K562 (cell line): Measurements from ENCODE around the gene PIK3CD. TPM values are rescaled to one million over a fixed set of nuclear protein-coding genes. Genes with fewer than 3 reads are reported as not detected.

Experiments
- ATAC-seq: fragments of 200-7000 bp; cut with Tn5 transposase; 3 replicates; pipeline ENCODE4 v1.9.1; 2020; ENCODE audit warnings: moderate library complexity
- BruUV-seq: library from RNA; stranded (reverse); fragments of 400-500 nt; replicated peaks from 2 replicates; lab custom pipeline; 2021; lab: Mats Ljungman, UMichigan
- CTCF ChIA-PET: fragments of 300-600 bp; formaldehyde crosslinking; extraction: SDS; loops from one replicate; lab custom pipeline; 2021; ENCODE audit warnings: low intra/inter-chr PET ratio; lab: Yijun Ruan, JAX
- POLR2A ChIA-PET: fragments of 300-600, 350-650 bp; sonication (Branson Sonifier 250); formaldehyde crosslinking; extraction: SDS; loops from one replicate; lab custom pipeline; 2021; ENCODE audit warnings: antibody characterized with exemption, inconsistent platforms; lab: Yijun Ruan, JAX
- DNase-seq, 4 experiments: peaks; one replicate each; pipeline versions ENCODE4 v3.0.0 to v3.0.0-alpha.2; 2011 to 2018; ENCODE audit warnings: low spot score in 3 of 4, mixed read lengths in 3 of 4; ENCODE audit errors: extremely low read depth in 1 of 4
- FAIRE-seq: peaks from 2 replicates; lab custom pipeline; 2011; peaks lifted over from hg19 to GRCh38; lab: Jason Lieb, UNC
- H2AFZ ChIP-seq: 2 replicates; pipeline ENCODE4 v1.6.0; 2011; ENCODE audit warnings: low read depth, low read length, control low read depth, inconsistent platforms
- H3K27ac ChIP-seq: fragments of 200-600 bp; 3 replicates; pipeline ENCODE4 v1.8.0; 2011; ENCODE audit warnings: low read depth, mild to moderate bottlenecking, control low read depth, inconsistent platforms, low read length, moderate library complexity, mixed read lengths; ENCODE audit errors: extremely low read depth
- H3K27me3 ChIP-seq, 2 experiments: fragments of 300-600 bp in 1 of 2; 2 replicates in 1 of 2; 3 replicates in 1 of 2; pipeline versions ENCODE4 v1.6.0 to v1.8.0; 2011; ENCODE audit warnings: inconsistent platforms in 2 of 2, low read length in 2 of 2, mild to moderate bottlenecking in 1 of 2, mixed read lengths in 1 of 2, moderate library complexity in 1 of 2; ENCODE audit not compliant: control insufficient read depth in 2 of 2, insufficient read depth in 2 of 2
- H3K36me3 ChIP-seq: fragments of 300-600 bp; 3 replicates; pipeline ENCODE4 v1.8.0; 2011; ENCODE audit warnings: mild to moderate bottlenecking, low read length, inconsistent platforms; ENCODE audit not compliant: control insufficient read depth, insufficient read depth
- H3K4me1 ChIP-seq, 2 experiments: fragments of 200-600 bp in 1 of 2; replicated peaks in 1 of 2; 2 replicates in 1 of 2; 3 replicates in 1 of 2; pipeline versions ENCODE4 v1.5.1 to v1.8.0; 2011; ENCODE audit warnings: inconsistent platforms in 2 of 2, low read length in 2 of 2, mild to moderate bottlenecking in 1 of 2, mixed read lengths in 1 of 2, moderate library complexity in 1 of 2; ENCODE audit not compliant: control insufficient read depth in 2 of 2, insufficient read depth in 2 of 2
- H3K4me2 ChIP-seq: 2 replicates; pipeline ENCODE4 v1.6.1; 2011; ENCODE audit warnings: low read length, control low read depth, inconsistent platforms, mixed read lengths; ENCODE audit not compliant: insufficient read depth
- H3K4me3 ChIP-seq: fragments of 200-600 bp; sonication (generic), shearing (Covaris generic); 2 replicates; pipeline ENCODE4 v1.5.1; 2016; ENCODE audit warnings: control low read depth, inconsistent platforms
- H3K79me2 ChIP-seq: fragments of 200-600 bp; 3 replicates; pipeline ENCODE4 v1.8.0; 2011; ENCODE audit warnings: low read length, inconsistent platforms; ENCODE audit not compliant: control insufficient read depth, insufficient read depth
- H3K9ac ChIP-seq, 2 experiments: 2 replicates each; pipeline versions ENCODE4 v1.6.0 to v1.6.1; 2011; ENCODE audit warnings: low read depth in 2 of 2, low read length in 2 of 2, control low read depth in 1 of 2, inconsistent platforms in 1 of 2, mild to moderate bottlenecking in 1 of 2, mixed read lengths in 1 of 2; ENCODE audit not compliant: insufficient read depth in 1 of 2
- H3K9me1 ChIP-seq: one replicate; pipeline ENCODE4 v1.6.0; 2011; ENCODE audit warnings: inconsistent platforms, mild to moderate bottlenecking, low read length, moderate library complexity; ENCODE audit not compliant: control insufficient read depth, insufficient read depth
- H3K9me3 ChIP-seq: replicated peaks from 2 replicates; pipeline ENCODE4 v1.5.1; 2011; ENCODE audit warnings: low read depth, low read length, inconsistent platforms; ENCODE audit not compliant: control insufficient read depth, insufficient read depth
- H4K20me1 ChIP-seq: replicated peaks from 2 replicates; pipeline ENCODE4 v1.6.1; 2011; ENCODE audit warnings: low read length, inconsistent platforms, mixed read lengths; ENCODE audit not compliant: control insufficient read depth, insufficient read depth
- KDM5B ChIP-seq: fragments of 200-600 bp; sonication (generic); IDR thresholded peaks from 2 replicates; pipeline ENCODE4 v1.6.1; 2012; ENCODE audit warnings: low read depth, mild to moderate bottlenecking, moderate library complexity, low read length, control low read depth, inconsistent platforms; ENCODE audit not compliant: insufficient replicate concordance
- NR1H2 ChIP-seq: sonication (generic); formaldehyde crosslinking; IDR thresholded peaks from 2 replicates; pipeline ENCODE4 v1.4.0; 2020; ENCODE audit warnings: mild to moderate bottlenecking, missing genetic modification reagents
- POLR2G ChIP-seq: fragments of 200-400 bp; formaldehyde crosslinking; IDR thresholded peaks from 2 replicates; pipeline ENCODE4 v1.6.1; 2017; ENCODE audit warnings: low read depth, mild to moderate bottlenecking, antibody characterized with exemption, low read length, moderate library complexity
- RBM22 ChIP-seq: fragments of 200-400 bp; formaldehyde crosslinking; IDR thresholded peaks from 2 replicates; pipeline ENCODE4 v1.6.1; 2018; ENCODE audit warnings: low read length, low read depth; ENCODE audit not compliant: poor library complexity, severe bottlenecking
- SREBF1 ChIP-seq: fragments of 150-350 bp; IDR thresholded peaks from 2 replicates; pipeline ENCODE4 v1.6.1; 2014; ENCODE audit warnings: antibody characterized with exemption, low read depth, low read length, borderline replicate concordance
- ZNF778 ChIP-seq: fragments of 450-650 bp; formaldehyde crosslinking; IDR thresholded peaks from 2 replicates; pipeline ENCODE4 v1.4.0; 2020; ENCODE audit warnings: mild to moderate bottlenecking, moderate library complexity
- whole genome bisulfite sequencing: fragments of 100-300 bp; shearing (Covaris generic); methylation state at CpG from one replicate; pipeline ENCODE4 v1.1.6; 2016; ENCODE audit warnings: low coverage, mixed read lengths; ENCODE audit not compliant: insufficient coverage; ENCODE audit errors: missing lambda C conversion rate; 5-methylcytosine and 5-hydroxymethylcytosine counted together
- in situ Hi-C: fragments of 300-500 bp; cut with MboI; formaldehyde crosslinking; loops from 4 replicates; pipeline ENCODE4 v1.15.0; 2018; ENCODE audit warnings: inconsistent platforms, mixed read lengths
- intact Hi-C: fragments of 100-400 bp; cut with micrococcal nuclease; formaldehyde crosslinking; loops from 2 replicates; pipeline ENCODE4 v1.14.2; 2022
- polyA plus RNA-seq, 8 experiments: library from polyadenylated mRNA; depleted of rRNA in 4 of 8; stranded (reverse) in 5 of 8; unstranded in 3 of 8; fragments of >200 nt; fragmentation: Nextera tagmentation in 2 of 8; fragmentation: Illumina TruSeq in 1 of 8; extraction: Ambion mirVana in 2 of 8; extraction: Trizol in 1 of 8; gene quantifications; 2 replicates each; pipeline versions ENCODE4 v1.2.1 to v1.2.3, GENCODE V29; 2011 to 2014; ENCODE audit warnings: inconsistent platforms in 1 of 8, missing spikeins in 1 of 8
- total RNA-seq, 7 experiments: library from RNA; depleted of rRNA in 6 of 7; stranded (reverse); fragments of >200 nt in 6 of 7; fragmentation: Illumina TruSeq in 2 of 7; extraction: Trizol in 2 of 7; gene quantifications; 2 replicates each; pipeline versions ENCODE4 v1.2.1 to v1.2.3, GENCODE V29; 2011 to 2021; ENCODE audit warnings: low replicate concordance in 1 of 7

PIK3CD gene
- total and polyA plus RNA-seq, 9 of the 15 experiments (the other 6 are each of a cell fraction or from before 2014, with no cell fraction given) = 1.8 to 20.8 (median 7.2) TPM

- 0 out of 2 replicates have a peak, but pooled peaks have one; percentile 18 for TF ChIP-seq POLR2G
Measured at GRCh38 chr1:9601942-9602793, 49.4 kb upstream of the PIK3CD start (continued).

DNA sequence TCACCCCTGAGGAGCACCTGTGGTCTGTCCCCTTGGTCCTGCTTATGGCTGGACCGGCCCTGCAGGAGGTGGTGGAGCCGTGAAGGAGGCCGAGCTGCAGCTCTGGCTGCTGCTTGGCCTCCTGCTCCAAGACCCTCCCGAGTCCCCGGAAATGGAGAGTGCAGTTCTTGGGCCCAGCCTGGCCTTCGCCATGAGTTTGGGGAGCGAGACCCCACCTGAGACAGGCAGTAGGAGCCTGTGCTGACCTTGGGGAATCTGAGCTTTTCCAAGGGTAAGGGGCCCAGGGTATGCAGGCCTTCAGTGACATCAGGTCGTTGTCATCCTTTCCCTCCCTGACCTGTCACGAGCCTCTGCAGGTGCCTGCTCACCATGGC is 48.8 kb upstream of the PIK3CD start:
- Histone ChIP-seq H3K4me2 (no peak overlapping the region), H3K36me3 (peaks cover 92% of the 10 kb centered on the region; the same call in 2 of the 3 replicates), H3K4me1 (peaks cover 0 to 13% of the 10 kb centered on the region in 2 experiments; a peak in 1 of 5 replicates), H3K79me2 (no peaks in the 10 kb centered on the region), H3K9me1 (peaks cover 3% of the 10 kb centered on the region), H3K9me3 (no peaks in the 10 kb centered on the region), H2AFZ (no peak overlapping the region), H3K4me3 (no peak overlapping the region), H3K9ac (peak overlapping the region in 1 of 2 experiments; percentile 24; a peak in 1 of 4 replicates), H4K20me1 (peaks cover 3% of the 10 kb centered on the region; the same call in 1 of the 2 replicates), H3K27ac (no peak overlapping the region), H3K27me3 (no peaks in the 10 kb centered on the region)
- ChIA-PET POLR2A (interaction anchor here (0.5 to 2.2 kb wide), 4 partner anchors 9 to 79 kb away, joined by 3 to 6 read pairs (median 3); no protein-coding TSS in a partner anchor), CTCF (interaction anchor here (0.5 kb wide), 1 partner anchor 24 kb away, joined by 5 read pairs; no protein-coding TSS in a partner anchor)
- WGBS = 93% methylated on average over 9 of the region's 9 CpGs
- no TSS peak for BruUV-seq
- no peak for ATAC-seq
- FAIRE-seq = no peak
- DNase-seq = no peak
- TF ChIP-seq ZNF778 (CRISPR knock-in tag) = no peak
- TF ChIP-seq RBM22 = peak; percentile 38
- no peak for TF ChIP-seq NR1H2
- TF ChIP-seq SREBF1 = no peak
- TF ChIP-seq POLR2G = 0 out of 2 replicates have a peak, but pooled peaks have one; percentile 6
- no peak for TF ChIP-seq KDM5B
- intact Hi-C loops (no loop called here), in situ Hi-C loops (no loop called here)
